NB4 (cell line): ENCODE data around the gene PLIN3.

Experiments used
- CTCF ChIP-seq: IDR thresholded peaks from one replicate; pipeline ENCODE4 v1.5.1; 2012; ENCODE audit warnings: low read depth, low read length
- POLR2A ChIP-seq: IDR thresholded peaks from 2 replicates; pipeline ENCODE4 v1.6.1; 2011; ENCODE audit warnings: mild to moderate bottlenecking; ENCODE audit not compliant: insufficient read length; ENCODE audit errors: extremely low read depth

- no peak for TF ChIP-seq CTCF
- no peak for TF ChIP-seq POLR2A
These were observed 50.6 kb downstream of the PLIN3 start for GRCh38 chr19:4816950-4817278.
